ENCODE measurements around the gene NFRKB. TPM values are rescaled to one million over a fixed set of nuclear protein-coding genes. Genes with fewer than 3 reads are reported as not detected.
"Not testable (repeated sequence)": the region's sequence is repeated elsewhere in the genome, so short reads cannot be mapped to it uniquely, and the experiment has no call there.

The NFRKB gene
- total RNA-seq, 1 experiment from 2014 or later = 9.4 TPM

GRCh38 chr11:129847361-129847760 lies 48.0 kb downstream of the NFRKB start:
- not testable (repeated sequence) for H3K9me2 ChIP-seq (replicated peaks; ENCODE audit: insufficient read depth, low read length)

GRCh38 chr11:129846508-129847335 lies 48.7 kb downstream of the NFRKB start:
- Histone ChIP-seq H3K27me3 (ENCODE audit: low read length) (no peaks in the 10 kb centered on the region), H3K9me3 (ENCODE audit: low read length) (no peaks in the 10 kb centered on the region), H3K27ac (ENCODE audit: low read length) (no peak overlapping the region), H3K4me1 (ENCODE audit: low read length) (no peaks in the 10 kb centered on the region), H3K4me2 (ENCODE audit: low read depth, low read length, poor library complexity, severe bottlenecking) (no peak overlapping the region), H3K79me2 (ENCODE audit: low read length) (no peaks in the 10 kb centered on the region), H2AFZ (ENCODE audit: low read length) (no peak overlapping the region), H3K9me2 (replicated peaks; ENCODE audit: insufficient read depth, low read length) (no peaks in the 10 kb centered on the region), H3K4me3 (ENCODE audit: low read length) (no peak overlapping the region), H3K9ac (ENCODE audit: low read length) (no peak overlapping the region), H4K20me1 (ENCODE audit: insufficient read depth, low read depth, low read length) (no peaks in the 10 kb centered on the region), H3K36me3 (ENCODE audit: insufficient read depth, low read length) (no peaks in the 10 kb centered on the region)
- DNase-seq = no peak

More at GRCh38 chr11:129847361-129847760, 48.0 kb downstream of the NFRKB start:
- H3K27me3 ChIP-seq (ENCODE audit: low read length); H3K36me3 ChIP-seq (ENCODE audit: insufficient read depth, low read length); H4K20me1 ChIP-seq (ENCODE audit: insufficient read depth, low read depth, low read length); H3K9me3 ChIP-seq (ENCODE audit: low read length); H3K4me3 ChIP-seq (ENCODE audit: low read length); H3K4me1 ChIP-seq (ENCODE audit: low read length); H2AFZ ChIP-seq (ENCODE audit: low read length); H3K4me2 ChIP-seq (ENCODE audit: low read depth, low read length, poor library complexity, severe bottlenecking); H3K79me2 ChIP-seq (ENCODE audit: low read length); H3K27ac ChIP-seq (ENCODE audit: low read length); DNase-seq; H3K9ac ChIP-seq (ENCODE audit: low read length): not testable (repeated sequence)

Other genes starting within 250 kb of the NFRKB start
- not detected in 2 replicates for gene TMEM45B, start 79.7 kb downstream of the NFRKB start, total RNA-seq (2014; rRNA removed; shearing (Covaris generic); ENCODE audit: low replicate concordance)
- gene PRDM10, start 107.3 kb upstream of the NFRKB start, total RNA-seq (2014; rRNA removed; shearing (Covaris generic); ENCODE audit: low replicate concordance) = 7.1 and 9.8 TPM in 2 replicates
- 50.8 and 68.3 TPM in 2 replicates for gene APLP2, start 174.3 kb upstream of the NFRKB start, total RNA-seq (2014; rRNA removed; shearing (Covaris generic); ENCODE audit: low replicate concordance)

Measured in Karpas-422 (cell line).